ENCODE measurements around the gene SOCS7.

Gene SOCS7

GRCh38 chr17:38364741-38365140 is 13.1 kb downstream of the SOCS7 start:
- DNase-seq = no peak

- DNase-seq = no peak
These were observed 17.7 kb downstream of the SOCS7 start for GRCh38 chr17:38369124-38369886.

- no peak for DNase-seq
These were observed 27.8 kb downstream of the SOCS7 start for GRCh38 chr17:38379448-38379847.

- DNase-seq = no peak
These were observed 43.4 kb downstream of the SOCS7 start for GRCh38 chr17:38395090-38395489.

- DNase-seq = no peak
These were observed 45.6 kb downstream of the SOCS7 start for GRCh38 chr17:38397227-38397626.

- DNase-seq = no peak
These were observed 48.6 kb downstream of the SOCS7 start for GRCh38 chr17:38400286-38400685.

GRCh38 chr17:38401459-38401858 is 49.8 kb downstream of the SOCS7 start:
- no peak for DNase-seq

- DNase-seq = no peak
These were observed 51.3 kb downstream of the SOCS7 start for GRCh38 chr17:38402897-38403296.

- DNase-seq = no peak
These were observed 51.8 kb downstream of the SOCS7 start for GRCh38 chr17:38403491-38403890.

GRCh38 chr17:38404174-38404943 is 52.7 kb downstream of the SOCS7 start:
- DNase-seq = no peak

GRCh38 chr17:38405654-38406053 is 54.0 kb downstream of the SOCS7 start:
- no peak for DNase-seq

- no peak for DNase-seq
These were observed 58.6 kb downstream of the SOCS7 start for GRCh38 chr17:38410201-38410600.

- no peak for DNase-seq
These were observed 63.9 kb downstream of the SOCS7 start for GRCh38 chr17:38415250-38416194.

GRCh38 chr17:38416840-38417209 is 65.2 kb downstream of the SOCS7 start:
- no peak for DNase-seq

- DNase-seq = no peak
These were observed 65.7 kb downstream of the SOCS7 start for GRCh38 chr17:38417210-38417951.

- no peak for DNase-seq
These were observed 66.5 kb downstream of the SOCS7 start for GRCh38 chr17:38418062-38418692.

GRCh38 chr17:38418693-38419507 is 67.3 kb downstream of the SOCS7 start:
- no peak for DNase-seq

- no peak for DNase-seq
These were observed 67.9 kb downstream of the SOCS7 start for GRCh38 chr17:38419508-38419981.

- DNase-seq = no peak
These were observed 68.9 kb downstream of the SOCS7 start for GRCh38 chr17:38420518-38420917.

GRCh38 chr17:38421171-38421841 is 69.7 kb downstream of the SOCS7 start:
- DNase-seq = no peak

All from central memory CD4-positive, alpha-beta T cell (primary cell).